HEK293 (cell line): ENCODE results near the gene ZNF10.

Experiments used
- SP2 ChIP-seq: fragments of 450-650 bp; formaldehyde crosslinking; IDR thresholded peaks from 2 replicates; pipeline ENCODE4 v1.5.1; 2016; ENCODE audit warnings: missing biosample characterization, missing genetic modification characterization
- ZNF133 ChIP-seq: fragments of 450-650 bp; formaldehyde crosslinking; IDR thresholded peaks from 2 replicates; pipeline ENCODE4 v1.5.1; 2016; ENCODE audit warnings: missing biosample characterization, missing genetic modification characterization
- ZNF140 ChIP-seq: fragments of 450-650 bp; formaldehyde crosslinking; IDR thresholded peaks from 2 replicates; pipeline ENCODE4 v1.5.1; 2016; ENCODE audit warnings: missing biosample characterization, missing genetic modification characterization

- TF ChIP-seq SP2 (no peak), ZNF140 (tag by site-specific recombination) (no peak), ZNF133 (tag by site-specific recombination) (no peak)
Observed at GRCh38 chr12:133156125-133156690, 25.8 kb downstream of the ZNF10 start.
